ENCODE measurements around the gene KCTD11.

GRCh38 chr17:7394452-7395191, 42.7 kb downstream of the KCTD11 start, which contains the start of gene PLSCR3:
- TF ChIP-seq BACH2 (CRISPR knock-in tag; IDR thresholded peaks at IDR 0.05; ENCODE audit: borderline replicate concordance) (no peak), ZFP30 (CRISPR knock-in tag; IDR thresholded peaks at IDR 0.05) (no peak), ARNTL (CRISPR knock-in tag; IDR thresholded peaks at IDR 0.05; ENCODE audit: borderline replicate concordance, low read depth) (no peak), PATZ1 (CRISPR knock-in tag; IDR thresholded peaks at IDR 0.05; ENCODE audit: borderline replicate concordance) (no peak), OSR1 (CRISPR knock-in tag; IDR thresholded peaks at IDR 0.05) (no peak), TCF4 (CRISPR knock-in tag; IDR thresholded peaks at IDR 0.05; ENCODE audit: borderline replicate concordance) (no peak), PPARA (CRISPR knock-in tag; IDR thresholded peaks at IDR 0.05; ENCODE audit: borderline replicate concordance) (no peak), TSHZ2 (CRISPR knock-in tag; IDR thresholded peaks at IDR 0.05) (no peak), ZFP3 (CRISPR knock-in tag; IDR thresholded peaks at IDR 0.05) (no peak), ZNF70 (CRISPR knock-in tag; IDR thresholded peaks at IDR 0.05) (no peak), ZC3H10 (CRISPR knock-in tag; IDR thresholded peaks at IDR 0.05) (no peak), ZNF8 (CRISPR knock-in tag; IDR thresholded peaks at IDR 0.05) (no peak)
